ENCODE measurements around the gene PRSS33. TPM values are rescaled to one million over a fixed set of nuclear protein-coding genes. Genes with fewer than 3 reads are reported as not detected.

The PRSS33 gene
- total and polyA plus RNA-seq, 9 donors = not detected

- Histone ChIP-seq H3K36me3 (ENCODE audit: control insufficient read depth, insufficient read depth, low read length) (no peaks in the 10 kb centered on the region), H3K27me3 (ENCODE audit: control insufficient read depth, insufficient read depth, low read length) (peaks cover 14% of the 10 kb centered on the region), H3K9me3 (replicated peaks; ENCODE audit: control insufficient read depth, low read depth, low read length) (no peaks in the 10 kb centered on the region), H3K4me1 (ENCODE audit: control insufficient read depth, insufficient read depth, low read length) (peaks cover 4% of the 10 kb centered on the region), H3K27ac (ENCODE audit: low read length) (no peak overlapping the region), H3K4me3 (ENCODE audit: low read length) (no peak overlapping the region)
- 91% methylated on average over 8 of the region's 8 CpGs for WGBS (ENCODE audit: insufficient coverage)
- DNase-seq = no peak
Observed at GRCh38 chr16:2828521-2828840, 41.1 kb upstream of the PRSS33 start.

DNA sequence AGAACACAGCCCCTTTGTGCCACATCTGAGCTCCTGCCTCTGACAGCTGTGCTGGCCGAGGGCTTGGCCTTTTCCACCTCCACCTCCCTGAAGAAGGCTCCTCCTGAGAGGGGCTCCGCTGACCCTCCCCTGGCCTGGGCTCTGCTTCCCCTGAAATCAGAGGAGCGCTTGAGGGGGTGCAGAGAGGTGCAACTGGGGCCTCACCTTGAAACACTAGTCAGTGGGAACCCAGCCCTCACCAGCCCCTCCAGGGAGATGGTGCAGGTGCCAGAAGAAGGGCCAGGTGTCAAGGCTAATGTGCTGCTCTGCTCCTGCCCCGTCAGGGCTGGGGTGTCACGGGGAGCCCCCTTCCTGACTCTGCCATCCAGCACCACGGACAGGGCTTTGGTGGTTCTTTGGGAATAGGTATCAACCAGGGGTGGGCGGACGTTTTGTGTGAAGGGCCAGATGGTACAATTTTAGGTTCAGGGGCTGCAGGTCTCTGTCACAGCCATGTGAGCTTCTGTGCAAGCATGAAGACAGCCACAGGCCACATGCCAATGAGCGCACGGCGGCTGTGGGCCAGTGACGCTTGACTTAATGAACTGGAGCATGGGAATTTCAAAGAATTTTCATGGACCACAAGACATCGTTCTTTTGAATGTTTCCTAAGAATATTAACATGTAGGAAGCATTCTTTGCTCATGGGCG, 40.6 kb upstream of the PRSS33 start:
- Histone ChIP-seq H3K4me1 (ENCODE audit: control insufficient read depth, insufficient read depth, low read length) (peaks cover 4% of the 10 kb centered on the region), H3K27me3 (ENCODE audit: control insufficient read depth, insufficient read depth, low read length) (peaks cover 13% of the 10 kb centered on the region)
- no peak for DNase-seq

GRCh38 chr16:2827374-2827791, 40.0 kb upstream of the PRSS33 start:
- Histone ChIP-seq H3K27me3 (ENCODE audit: control insufficient read depth, insufficient read depth, low read length) (peaks cover 7% of the 10 kb centered on the region), H3K9me3 (replicated peaks; ENCODE audit: control insufficient read depth, low read depth, low read length) (no peaks in the 10 kb centered on the region), H3K4me1 (ENCODE audit: control insufficient read depth, insufficient read depth, low read length) (peaks cover 4% of the 10 kb centered on the region), H3K27ac (ENCODE audit: low read length) (no peak overlapping the region), H3K4me3 (ENCODE audit: low read length) (no peak overlapping the region), H3K36me3 (ENCODE audit: control insufficient read depth, insufficient read depth, low read length) (no peaks in the 10 kb centered on the region)
- no peak for DNase-seq
- 73% methylated on average over 13 of the region's 15 CpGs for WGBS (ENCODE audit: insufficient coverage)

More for the DNA sequence above, 40.6 kb upstream of the PRSS33 start:
- Histone ChIP-seq H3K27ac (ENCODE audit: low read length) (no peak overlapping the region), H3K36me3 (ENCODE audit: control insufficient read depth, insufficient read depth, low read length) (no peaks in the 10 kb centered on the region), H3K4me3 (ENCODE audit: low read length) (no peak overlapping the region), H3K9me3 (replicated peaks; ENCODE audit: control insufficient read depth, low read depth, low read length) (no peaks in the 10 kb centered on the region)
- WGBS (ENCODE audit: insufficient coverage) = 67% methylated on average over 13 of the region's 14 CpGs

- Histone ChIP-seq H3K27ac (ENCODE audit: low read length) (no peak overlapping the region), H3K27me3 (ENCODE audit: control insufficient read depth, insufficient read depth, low read length) (peaks cover 7% of the 10 kb centered on the region), H3K4me1 (ENCODE audit: control insufficient read depth, insufficient read depth, low read length) (peaks cover 4% of the 10 kb centered on the region), H3K36me3 (ENCODE audit: control insufficient read depth, insufficient read depth, low read length) (no peaks in the 10 kb centered on the region), H3K4me3 (ENCODE audit: low read length) (no peak overlapping the region), H3K9me3 (replicated peaks; ENCODE audit: control insufficient read depth, low read depth, low read length) (no peaks in the 10 kb centered on the region)
- DNase-seq = no peak
- 67% methylated on average over 19 of the region's 19 CpGs for WGBS (ENCODE audit: insufficient coverage)
Observed at GRCh38 chr16:2826591-2827373, 39.4 kb upstream of the PRSS33 start.

GRCh38 chr16:2825906-2826305, 38.5 kb upstream of the PRSS33 start:
- H3K4me1 ChIP-seq (ENCODE audit: control insufficient read depth, insufficient read depth, low read length) = peaks cover 4% of the 10 kb centered on the region
- H3K4me3 ChIP-seq (ENCODE audit: low read length) = no peak overlapping the region
- peaks cover 13% of the 10 kb centered on the region for H3K27me3 ChIP-seq (ENCODE audit: control insufficient read depth, insufficient read depth, low read length)
- no peak for DNase-seq
- WGBS (ENCODE audit: insufficient coverage) = 47% methylated on average over 4 of the region's 11 CpGs
- H3K27ac ChIP-seq (ENCODE audit: low read length) = no peak overlapping the region
- H3K9me3 ChIP-seq (replicated peaks; ENCODE audit: control insufficient read depth, low read depth, low read length) = no peaks in the 10 kb centered on the region
- H3K36me3 ChIP-seq (ENCODE audit: control insufficient read depth, insufficient read depth, low read length) = no peaks in the 10 kb centered on the region

- peaks cover 14% of the 10 kb centered on the region for H3K27me3 ChIP-seq (ENCODE audit: control insufficient read depth, insufficient read depth, low read length)
- DNase-seq = no peak
- WGBS (ENCODE audit: insufficient coverage) = 84% methylated on average over 14 of the region's 26 CpGs
- H3K4me1 ChIP-seq (ENCODE audit: control insufficient read depth, insufficient read depth, low read length) = peaks cover 3% of the 10 kb centered on the region
- H3K9me3 ChIP-seq (replicated peaks; ENCODE audit: control insufficient read depth, low read depth, low read length) = no peaks in the 10 kb centered on the region
- H3K36me3 ChIP-seq (ENCODE audit: control insufficient read depth, insufficient read depth, low read length) = no peaks in the 10 kb centered on the region
- no peak overlapping the region for H3K4me3 ChIP-seq (ENCODE audit: low read length)
- H3K27ac ChIP-seq (ENCODE audit: low read length) = no peak overlapping the region
Observed at GRCh38 chr16:2825049-2825742, 37.8 kb upstream of the PRSS33 start.

DNA sequence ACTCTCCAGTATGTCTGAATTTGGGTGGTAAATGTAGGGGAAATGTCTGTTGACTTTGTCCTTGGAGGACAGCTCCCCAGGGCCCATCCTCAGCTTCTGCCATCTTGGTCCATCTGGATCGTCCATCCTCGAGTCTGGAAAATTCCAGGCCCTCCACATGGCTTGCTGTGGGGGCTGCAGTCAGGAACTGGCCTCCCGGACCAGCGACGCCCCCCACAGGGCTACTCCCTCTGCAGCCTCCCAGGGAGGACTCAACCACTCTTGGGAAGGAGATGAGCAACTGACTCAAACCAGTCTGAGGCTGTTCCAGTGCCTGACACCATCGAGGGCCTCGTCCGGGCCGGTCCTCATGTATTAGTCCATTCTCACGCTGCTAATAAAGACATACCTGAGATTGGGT, 37.3 kb upstream of the PRSS33 start:
- H3K4me3 ChIP-seq (ENCODE audit: low read length) = no peak overlapping the region
- 72% methylated on average over 8 of the region's 10 CpGs for WGBS (ENCODE audit: insufficient coverage)
- H3K4me1 ChIP-seq (ENCODE audit: control insufficient read depth, insufficient read depth, low read length) = no peaks in the 10 kb centered on the region
- no peaks in the 10 kb centered on the region for H3K36me3 ChIP-seq (ENCODE audit: control insufficient read depth, insufficient read depth, low read length)
- no peaks in the 10 kb centered on the region for H3K9me3 ChIP-seq (replicated peaks; ENCODE audit: control insufficient read depth, low read depth, low read length)
- no peak overlapping the region for H3K27ac ChIP-seq (ENCODE audit: low read length)
- H3K27me3 ChIP-seq (ENCODE audit: control insufficient read depth, insufficient read depth, low read length) = peaks cover 19% of the 10 kb centered on the region
- no peak for DNase-seq

GRCh38 chr16:2822496-2822895, 35.1 kb upstream of the PRSS33 start:
- peaks cover 19% of the 10 kb centered on the region for H3K27me3 ChIP-seq (ENCODE audit: control insufficient read depth, insufficient read depth, low read length)
- DNase-seq = no peak
- H3K36me3 ChIP-seq (ENCODE audit: control insufficient read depth, insufficient read depth, low read length) = no peaks in the 10 kb centered on the region
- no peaks in the 10 kb centered on the region for H3K4me1 ChIP-seq (ENCODE audit: control insufficient read depth, insufficient read depth, low read length)
- 30% methylated on average over 2 of the region's 4 CpGs for WGBS (ENCODE audit: insufficient coverage)
- H3K27ac ChIP-seq (ENCODE audit: low read length) = no peak overlapping the region
- no peak overlapping the region for H3K4me3 ChIP-seq (ENCODE audit: low read length)
- H3K9me3 ChIP-seq (replicated peaks; ENCODE audit: control insufficient read depth, low read depth, low read length) = no peaks in the 10 kb centered on the region

- Histone ChIP-seq H3K36me3 (ENCODE audit: control insufficient read depth, insufficient read depth, low read length) (no peaks in the 10 kb centered on the region), H3K9me3 (replicated peaks; ENCODE audit: control insufficient read depth, low read depth, low read length) (no peaks in the 10 kb centered on the region), H3K4me1 (ENCODE audit: control insufficient read depth, insufficient read depth, low read length) (no peaks in the 10 kb centered on the region), H3K27me3 (ENCODE audit: control insufficient read depth, insufficient read depth, low read length) (peaks cover 19% of the 10 kb centered on the region), H3K4me3 (ENCODE audit: low read length) (no peak overlapping the region), H3K27ac (ENCODE audit: low read length) (no peak overlapping the region)
- 73% methylated on average over 4 of the region's 8 CpGs for WGBS (ENCODE audit: insufficient coverage)
- no peak for DNase-seq
Observed at GRCh38 chr16:2822158-2822495, 34.8 kb upstream of the PRSS33 start.

DNA sequence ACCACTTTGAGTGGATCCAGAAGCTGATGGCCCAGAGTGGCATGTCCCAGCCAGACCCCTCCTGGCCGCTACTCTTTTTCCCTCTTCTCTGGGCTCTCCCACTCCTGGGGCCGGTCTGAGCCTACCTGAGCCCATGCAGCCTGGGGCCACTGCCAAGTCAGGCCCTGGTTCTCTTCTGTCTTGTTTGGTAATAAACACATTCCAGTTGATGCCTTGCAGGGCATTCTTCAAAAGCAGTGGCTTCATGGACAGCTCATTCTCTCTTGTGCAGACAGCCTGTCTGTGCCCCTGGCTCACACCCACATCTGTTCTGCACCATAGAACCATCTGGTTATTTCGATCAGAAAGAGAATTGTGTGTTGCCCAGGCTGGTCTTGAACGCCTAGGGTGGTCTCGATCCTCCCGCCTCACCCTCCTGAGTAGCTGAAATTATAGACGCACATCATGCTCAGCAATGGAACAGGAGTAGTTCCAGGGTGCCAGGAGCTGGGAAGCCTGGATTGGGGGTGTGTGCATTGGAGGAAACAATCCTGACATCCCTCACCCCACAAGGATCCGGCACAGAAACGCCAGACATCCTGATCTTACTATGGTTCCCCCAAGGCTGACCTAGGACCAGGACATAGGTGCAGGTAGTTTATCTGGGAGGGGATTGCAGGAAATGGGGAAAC, 34.3 kb upstream of the PRSS33 start:
- Histone ChIP-seq H3K27ac (ENCODE audit: low read length) (no peak overlapping the region), H3K9me3 (replicated peaks; ENCODE audit: control insufficient read depth, low read depth, low read length) (no peaks in the 10 kb centered on the region), H3K4me1 (ENCODE audit: control insufficient read depth, insufficient read depth, low read length) (no peaks in the 10 kb centered on the region), H3K36me3 (ENCODE audit: control insufficient read depth, insufficient read depth, low read length) (no peaks in the 10 kb centered on the region), H3K27me3 (ENCODE audit: control insufficient read depth, insufficient read depth, low read length) (peaks cover 19% of the 10 kb centered on the region), H3K4me3 (ENCODE audit: low read length) (no peak overlapping the region)
- no peak for DNase-seq
- 56% methylated on average over 3 of the region's 9 CpGs for WGBS (ENCODE audit: insufficient coverage)

All from muscle of leg (tissue), 11 donors.